Activated T-cell treated with anti-CD3 and anti-CD28 coated beads, Interleukin-2, amount 50 U/mL, for 1 hour (primary cell): ENCODE data around the gene SLC39A12.

Experiments used
- DNase-seq: peaks from one replicate; pipeline ENCODE4 v3.0.0-alpha.2; 2020

The SLC39A12 gene

GRCh38 chr10:17965649-17966235, 14.0 kb downstream of the SLC39A12 start:
- DNase-seq: no peak

- no peak for DNase-seq
These were observed 22.8 kb downstream of the SLC39A12 start for GRCh38 chr10:17974505-17974904.

- DNase-seq: no peak
These were observed 29.3 kb downstream of the SLC39A12 start for GRCh38 chr10:17980846-17981565.

- no peak for DNase-seq
These were observed 30.2 kb downstream of the SLC39A12 start for GRCh38 chr10:17981766-17982380.

- DNase-seq: no peak
These were observed 32.3 kb downstream of the SLC39A12 start for GRCh38 chr10:17984056-17984455.

GRCh38 chr10:17984563-17984962, 32.8 kb downstream of the SLC39A12 start:
- no peak for DNase-seq

GRCh38 chr10:17989908-17990767, 38.4 kb downstream of the SLC39A12 start:
- no peak for DNase-seq

GRCh38 chr10:17992266-17992665, 40.5 kb downstream of the SLC39A12 start:
- DNase-seq: no peak

- DNase-seq: no peak
These were observed 41.6 kb downstream of the SLC39A12 start for GRCh38 chr10:17993361-17993760.

GRCh38 chr10:18000601-18001000, 48.9 kb downstream of the SLC39A12 start:
- no peak for DNase-seq

GRCh38 chr10:18005445-18005780, 53.7 kb downstream of the SLC39A12 start:
- DNase-seq: no peak

GRCh38 chr10:18005781-18006456, 54.2 kb downstream of the SLC39A12 start:
- DNase-seq: no peak

- no peak for DNase-seq
These were observed 57.3 kb downstream of the SLC39A12 start for GRCh38 chr10:18008986-18009385.

GRCh38 chr10:18010050-18010449, 58.3 kb downstream of the SLC39A12 start:
- DNase-seq: no peak

- no peak for DNase-seq
These were observed 68.8 kb downstream of the SLC39A12 start for GRCh38 chr10:18020523-18020922.

GRCh38 chr10:18021725-18022480, 70.2 kb downstream of the SLC39A12 start:
- DNase-seq: no peak

GRCh38 chr10:18043148-18044006, 91.7 kb downstream of the SLC39A12 start:
- DNase-seq: no peak

- no peak for DNase-seq
These were observed 93.4 kb downstream of the SLC39A12 start for GRCh38 chr10:18044976-18045720.

GRCh38 chr10:18056583-18056982, 104.9 kb downstream of the SLC39A12 start:
- DNase-seq: no peak

GRCh38 chr10:18059826-18060559, 108.3 kb downstream of the SLC39A12 start:
- no peak for DNase-seq
